ENCODE data around the gene ADGRA1.

DNA sequence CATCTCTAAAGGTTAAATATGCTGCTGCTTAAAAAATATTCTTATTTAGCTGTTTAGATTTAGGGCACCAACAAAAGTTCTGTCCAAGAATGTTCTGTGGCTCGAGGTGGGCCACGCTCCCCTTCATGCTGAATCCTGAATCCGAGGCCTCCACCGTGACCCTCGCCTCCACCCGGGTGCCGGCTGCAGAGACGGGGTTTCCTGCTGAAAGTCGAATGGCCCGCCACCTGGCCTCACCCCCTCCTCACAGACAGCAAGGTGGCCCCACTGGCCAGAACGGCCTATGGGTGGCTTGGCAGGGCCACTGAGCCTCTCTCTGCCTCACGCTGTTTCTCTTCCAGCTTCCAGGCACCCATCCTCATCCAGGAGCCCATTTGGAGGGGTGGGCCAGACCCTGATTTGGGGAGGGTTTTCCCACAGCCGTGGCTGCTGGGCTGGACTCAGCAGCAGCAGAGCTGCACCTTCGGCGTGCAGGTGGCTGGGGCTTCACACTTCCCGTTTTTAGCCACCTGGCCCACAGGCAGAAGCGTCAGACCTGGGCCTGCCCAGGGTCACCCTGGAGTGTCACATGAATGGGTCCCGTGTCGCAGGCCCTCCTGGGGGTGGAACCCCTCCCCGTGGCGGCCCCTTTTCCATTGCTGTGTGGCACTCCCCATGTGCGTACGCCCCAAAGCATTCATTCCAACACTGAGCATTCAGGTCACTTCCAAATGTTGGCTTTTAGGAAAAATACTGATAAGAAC lies 26.3 kb upstream of the ADGRA1 start:
- TF ChIP-seq, protein P1, sequence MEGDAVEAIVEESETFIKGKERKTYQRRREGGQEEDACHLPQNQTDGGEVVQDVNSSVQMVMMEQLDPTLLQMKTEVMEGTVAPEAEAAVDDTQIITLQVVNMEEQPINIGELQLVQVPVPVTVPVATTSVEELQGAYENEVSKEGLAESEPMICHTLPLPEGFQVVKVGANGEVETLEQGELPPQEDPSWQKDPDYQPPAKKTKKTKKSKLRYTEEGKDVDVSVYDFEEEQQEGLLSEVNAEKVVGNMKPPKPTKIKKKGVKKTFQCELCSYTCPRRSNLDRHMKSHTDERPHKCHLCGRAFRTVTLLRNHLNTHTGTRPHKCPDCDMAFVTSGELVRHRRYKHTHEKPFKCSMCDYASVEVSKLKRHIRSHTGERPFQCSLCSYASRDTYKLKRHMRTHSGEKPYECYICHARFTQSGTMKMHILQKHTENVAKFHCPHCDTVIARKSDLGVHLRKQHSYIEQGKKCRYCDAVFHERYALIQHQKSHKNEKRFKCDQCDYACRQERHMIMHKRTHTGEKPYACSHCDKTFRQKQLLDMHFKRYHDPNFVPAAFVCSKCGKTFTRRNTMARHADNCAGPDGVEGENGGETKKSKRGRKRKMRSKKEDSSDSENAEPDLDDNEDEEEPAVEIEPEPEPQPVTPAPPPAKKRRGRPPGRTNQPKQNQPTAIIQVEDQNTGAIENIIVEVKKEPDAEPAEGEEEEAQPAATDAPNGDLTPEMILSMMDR (conservative IDR thresholded peaks at IDR 0.05; ENCODE audit: low read depth, low read length), result no peak
- TF ChIP-seq EZH2 (IDR thresholded peaks at IDR 0.05; ENCODE audit: low read length, unreplicated experiment), result no peak

Measured in PC-3 (cell line).